Testis (tissue), 3 donors: ENCODE measurements around the gene BTG2. TPM values are rescaled to one million over a fixed set of nuclear protein-coding genes. Genes with fewer than 3 reads are reported as not detected.

ENCODE experiments used
- DNase-seq: peaks from one replicate; pipeline ENCODE4 v3.0.0-alpha.2; 2019
- H3K27ac ChIP-seq, 2 donors: fragments of 200-600 bp; sonication (generic); one replicate each; pipeline ENCODE4 v1.5.1; 2019
- H3K27me3 ChIP-seq: fragments of 200-600 bp; sonication (generic); one replicate; pipeline ENCODE4 v1.5.1; 2019
- H3K36me3 ChIP-seq: fragments of 200-600 bp; sonication (generic); one replicate; pipeline ENCODE4 v1.5.1; 2017; ENCODE audit warnings: low read depth; ENCODE audit errors: missing control alignments
- H3K4me1 ChIP-seq: fragments of 200-600 bp; sonication (generic); one replicate; pipeline ENCODE4 v1.5.1; 2019
- H3K4me3 ChIP-seq, 2 donors: fragments of 200-600 bp; sonication (generic); one replicate each; pipeline ENCODE4 v1.5.1; 2017 to 2019
- H3K9me3 ChIP-seq: fragments of 200-600 bp; sonication (generic); one replicate; pipeline ENCODE4 v1.5.1; 2017
- CTCF ChIP-seq, 3 experiments: fragments of 450-650 bp in 2 of 3; fragments of 200-600 bp in 1 of 3; sonication (generic) in 1 of 3; IDR thresholded peaks; one replicate each; pipeline ENCODE4 v1.5.1; 2016 to 2019; ENCODE audit warnings: antibody characterized with exemption in 3 of 3, mild to moderate bottlenecking in 2 of 3, moderate library complexity in 1 of 3
- POLR2A ChIP-seq: fragments of 450-650 bp; IDR thresholded peaks from one replicate; pipeline ENCODE4 v1.6.1; 2017; ENCODE audit warnings: antibody characterized with exemption, mild to moderate bottlenecking, moderate library complexity
- WGBS, 2 donors: methylation state at CpG; one replicate each; pipeline ENCODE4 v1.1.5; 2018; 5-methylcytosine and 5-hydroxymethylcytosine counted together
- intact Hi-C: fragments of 100-400 bp; cut with DNase I; formaldehyde crosslinking; loops from one replicate; pipeline ENCODE4 v1.15.1; 2023; ENCODE audit warnings: low total_unique reads
- polyA plus RNA-seq: library from polyadenylated mRNA; stranded (reverse); fragments of 350-450 nt; fragmentation: Illumina TruSeq; extraction: RNeasy Lipid Tissue Mini Kit (QIAGEN cat#74804); gene quantifications from one replicate; pipeline ENCODE4 v1.2.3, GENCODE V29; 2014; ENCODE audit warnings: low read depth, low replicate concordance; ENCODE audit not compliant: insufficient read depth
- total RNA-seq, 2 donors: library from RNA; depleted of rRNA; stranded (reverse); fragments of >200 nt; gene quantifications; one replicate each; pipeline ENCODE4 v1.2.3, GENCODE V29; 2016

Gene BTG2
- total and polyA plus RNA-seq, 3 donors from 2014 or later = 14.5 to 25.4 (median 23.8) TPM

DNA sequence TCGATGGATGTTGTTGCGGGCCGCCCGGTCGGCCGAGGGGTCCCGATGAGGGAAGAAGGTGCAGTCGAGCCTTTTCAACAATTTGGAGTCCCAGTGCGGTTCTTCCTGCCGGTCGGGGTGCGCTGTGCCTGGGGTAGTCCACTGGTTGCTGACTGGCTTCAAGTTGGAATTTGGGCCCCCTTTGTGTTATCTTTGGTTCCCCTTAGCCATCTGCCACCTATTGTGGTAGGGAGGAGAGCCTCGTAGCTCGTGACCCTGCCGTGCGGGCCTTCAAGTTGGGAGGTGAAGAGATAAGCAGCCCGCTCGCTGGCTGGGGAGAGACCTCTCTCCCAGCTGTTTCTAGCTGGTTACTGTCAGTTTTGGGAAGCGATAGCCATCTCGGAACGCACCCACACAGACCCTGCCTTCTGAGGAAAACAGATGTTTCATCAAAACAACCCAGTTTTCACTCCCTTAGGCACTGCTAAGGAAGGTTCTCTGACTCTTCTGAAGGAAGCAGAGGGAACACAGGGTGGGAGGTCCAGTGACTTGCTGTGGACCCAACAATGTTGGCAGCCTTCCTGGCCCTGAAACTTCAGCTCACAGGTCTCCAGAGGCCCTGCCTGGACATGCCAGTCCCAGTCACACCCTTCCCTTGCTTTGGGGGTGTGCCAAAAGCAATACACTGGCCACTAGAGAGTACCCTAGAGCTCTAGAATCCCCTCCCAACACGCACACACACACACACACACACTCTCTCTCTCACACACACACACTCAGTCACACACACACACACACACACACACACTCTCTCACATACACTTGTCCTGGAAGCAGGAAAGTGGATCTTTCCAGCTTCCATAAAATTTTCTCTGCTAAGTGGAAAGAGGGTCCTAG, 1.0 kb downstream of the BTG2 start:
- H3K27me3 ChIP-seq = no peaks in the 10 kb centered on the region
- DNase-seq = peak; percentile 84
- TF ChIP-seq CTCF (IDR thresholded peaks at IDR 0.05) (no peak), POLR2A (no peak)
- no peaks in the 10 kb centered on the region for H3K36me3 ChIP-seq
- no peaks in the 10 kb centered on the region for H3K9me3 ChIP-seq
- peak overlapping the region; percentile 93 to 95 for H3K4me3 ChIP-seq
- WGBS, 2 donors = 0 to 3% methylated on average over 20 to 22 of the region's 22 CpGs
- H3K4me1 ChIP-seq = peaks cover 23% of the 10 kb centered on the region
- intact Hi-C loops = no loop called here
- H3K27ac ChIP-seq = peak overlapping the region; percentile 97 to 99

GRCh38 chr1:203306965-203307541, 1.7 kb downstream of the BTG2 start:
- Histone ChIP-seq H3K27ac (peak overlapping the region; percentile 97 to 99), H3K36me3 (no peaks in the 10 kb centered on the region), H3K4me3 (peak overlapping the region; percentile 93 to 95), H3K27me3 (no peaks in the 10 kb centered on the region), H3K9me3 (no peaks in the 10 kb centered on the region), H3K4me1 (peaks cover 23% of the 10 kb centered on the region)
- no peak for TF ChIP-seq POLR2A
- no peak for TF ChIP-seq CTCF (IDR thresholded peaks at IDR 0.05)
- intact Hi-C loops = no loop called here
- no peak for DNase-seq
- 57 to 62% methylated on average over 20 to 21 of the region's 21 CpGs for WGBS, 2 donors

GRCh38 chr1:203307641-203308126, 2.4 kb downstream of the BTG2 start:
- intact Hi-C loops = no loop called here
- Histone ChIP-seq H3K27me3 (no peaks in the 10 kb centered on the region), H3K4me3 (peak overlapping the region; percentile 93 to 95), H3K36me3 (no peaks in the 10 kb centered on the region), H3K4me1 (peaks cover 23% of the 10 kb centered on the region), H3K9me3 (no peaks in the 10 kb centered on the region), H3K27ac (peak overlapping the region; percentile 97 to 99)
- no peak for DNase-seq
- TF ChIP-seq POLR2A = no peak
- TF ChIP-seq CTCF (IDR thresholded peaks at IDR 0.05) = no peak
- 18 to 27% methylated on average over 3 of the region's 3 CpGs for WGBS, 2 donors

GRCh38 chr1:203308328-203308922, 3.1 kb downstream of the BTG2 start:
- no peak overlapping the region for H3K4me3 ChIP-seq
- intact Hi-C loops = no loop called here
- H3K9me3 ChIP-seq = no peaks in the 10 kb centered on the region
- no peak for DNase-seq
- H3K36me3 ChIP-seq = no peaks in the 10 kb centered on the region
- WGBS, 2 donors = 77 to 80% methylated on average over 5 of the region's 5 CpGs
- no peaks in the 10 kb centered on the region for H3K27me3 ChIP-seq
- TF ChIP-seq POLR2A (no peak), CTCF (IDR thresholded peaks at IDR 0.05) (no peak)
- H3K4me1 ChIP-seq = peaks cover 23% of the 10 kb centered on the region
- H3K27ac ChIP-seq = peak overlapping the region in 1 of 2 donors; percentile 99
